ENCODE results near the gene GP1BB.
"Not testable (repeated sequence)": the region's sequence is repeated elsewhere in the genome, so short reads cannot be mapped to it uniquely, and the experiment has no call there.

The GP1BB gene

GRCh38 chr22:19693981-19694670 lies 29.2 kb upstream of the GP1BB start:
- Histone ChIP-seq H3K36me3 (ENCODE audit: control insufficient read depth, insufficient read depth, low read length) (no peaks in the 10 kb centered on the region), H3K4me1 (ENCODE audit: control insufficient read depth, insufficient read depth, low read length, poor library complexity, severe bottlenecking) (no peaks in the 10 kb centered on the region), H3K27me3 (replicated peaks; ENCODE audit: control insufficient read depth, insufficient read depth, low read length, poor library complexity, severe bottlenecking) (no peaks in the 10 kb centered on the region), H3K4me3 (ENCODE audit: insufficient read depth, low read depth, low read length, poor library complexity, severe bottlenecking) (no peak overlapping the region), H3K27ac (ENCODE audit: insufficient read depth, low read length, poor library complexity, severe bottlenecking) (no peak overlapping the region), H3K9me3 (ENCODE audit: control insufficient read depth, low read length) (no peaks in the 10 kb centered on the region)
- no peak for DNase-seq

- H3K27ac ChIP-seq (ENCODE audit: insufficient read depth, low read length, poor library complexity, severe bottlenecking) = no peak overlapping the region
- no peaks in the 10 kb centered on the region for H3K27me3 ChIP-seq (replicated peaks; ENCODE audit: control insufficient read depth, insufficient read depth, low read length, poor library complexity, severe bottlenecking)
- H3K4me1 ChIP-seq (ENCODE audit: control insufficient read depth, insufficient read depth, low read length, poor library complexity, severe bottlenecking) = no peaks in the 10 kb centered on the region
- no peak overlapping the region for H3K4me3 ChIP-seq (ENCODE audit: insufficient read depth, low read depth, low read length, poor library complexity, severe bottlenecking)
- no peaks in the 10 kb centered on the region for H3K9me3 ChIP-seq (ENCODE audit: control insufficient read depth, low read length)
- DNase-seq = no peak
- H3K36me3 ChIP-seq (ENCODE audit: control insufficient read depth, insufficient read depth, low read length) = no peaks in the 10 kb centered on the region
Measured at GRCh38 chr22:19694696-19695095, 28.6 kb upstream of the GP1BB start.

GRCh38 chr22:19696504-19697276 lies 26.6 kb upstream of the GP1BB start:
- H3K27ac ChIP-seq (ENCODE audit: insufficient read depth, low read length, poor library complexity, severe bottlenecking) = no peak overlapping the region
- H3K4me3 ChIP-seq (ENCODE audit: insufficient read depth, low read depth, low read length, poor library complexity, severe bottlenecking) = no peak overlapping the region
- no peaks in the 10 kb centered on the region for H3K4me1 ChIP-seq (ENCODE audit: control insufficient read depth, insufficient read depth, low read length, poor library complexity, severe bottlenecking)
- no peak for DNase-seq
- H3K27me3 ChIP-seq (replicated peaks; ENCODE audit: control insufficient read depth, insufficient read depth, low read length, poor library complexity, severe bottlenecking) = no peaks in the 10 kb centered on the region
- H3K9me3 ChIP-seq (ENCODE audit: control insufficient read depth, low read length) = no peaks in the 10 kb centered on the region
- H3K36me3 ChIP-seq (ENCODE audit: control insufficient read depth, insufficient read depth, low read length) = no peaks in the 10 kb centered on the region

GRCh38 chr22:19697871-19698270 lies 25.5 kb upstream of the GP1BB start:
- H3K4me1 ChIP-seq (ENCODE audit: control insufficient read depth, insufficient read depth, low read length, poor library complexity, severe bottlenecking); H3K4me3 ChIP-seq (ENCODE audit: insufficient read depth, low read depth, low read length, poor library complexity, severe bottlenecking); DNase-seq; H3K36me3 ChIP-seq (ENCODE audit: control insufficient read depth, insufficient read depth, low read length); H3K27ac ChIP-seq (ENCODE audit: insufficient read depth, low read length, poor library complexity, severe bottlenecking); H3K27me3 ChIP-seq (replicated peaks; ENCODE audit: control insufficient read depth, insufficient read depth, low read length, poor library complexity, severe bottlenecking); H3K9me3 ChIP-seq (ENCODE audit: control insufficient read depth, low read length): not testable (repeated sequence)

GRCh38 chr22:19700790-19701419 lies 22.4 kb upstream of the GP1BB start:
- Histone ChIP-seq H3K9me3 (ENCODE audit: control insufficient read depth, low read length) (no peaks in the 10 kb centered on the region), H3K4me1 (ENCODE audit: control insufficient read depth, insufficient read depth, low read length, poor library complexity, severe bottlenecking) (no peaks in the 10 kb centered on the region), H3K4me3 (ENCODE audit: insufficient read depth, low read depth, low read length, poor library complexity, severe bottlenecking) (no peak overlapping the region), H3K36me3 (ENCODE audit: control insufficient read depth, insufficient read depth, low read length) (no peaks in the 10 kb centered on the region), H3K27ac (ENCODE audit: insufficient read depth, low read length, poor library complexity, severe bottlenecking) (no peak overlapping the region), H3K27me3 (replicated peaks; ENCODE audit: control insufficient read depth, insufficient read depth, low read length, poor library complexity, severe bottlenecking) (no peaks in the 10 kb centered on the region)
- DNase-seq = no peak

- Histone ChIP-seq H3K27me3 (replicated peaks; ENCODE audit: control insufficient read depth, insufficient read depth, low read length, poor library complexity, severe bottlenecking) (no peaks in the 10 kb centered on the region), H3K4me1 (ENCODE audit: control insufficient read depth, insufficient read depth, low read length, poor library complexity, severe bottlenecking) (no peaks in the 10 kb centered on the region), H3K27ac (ENCODE audit: insufficient read depth, low read length, poor library complexity, severe bottlenecking) (no peak overlapping the region), H3K36me3 (ENCODE audit: control insufficient read depth, insufficient read depth, low read length) (no peaks in the 10 kb centered on the region), H3K9me3 (ENCODE audit: control insufficient read depth, low read length) (no peaks in the 10 kb centered on the region), H3K4me3 (ENCODE audit: insufficient read depth, low read depth, low read length, poor library complexity, severe bottlenecking) (no peak overlapping the region)
- DNase-seq = no peak
Measured at GRCh38 chr22:19701420-19702145, 21.8 kb upstream of the GP1BB start.

- no peaks in the 10 kb centered on the region for H3K4me1 ChIP-seq (ENCODE audit: control insufficient read depth, insufficient read depth, low read length, poor library complexity, severe bottlenecking)
- no peak overlapping the region for H3K4me3 ChIP-seq (ENCODE audit: insufficient read depth, low read depth, low read length, poor library complexity, severe bottlenecking)
- H3K27me3 ChIP-seq (replicated peaks; ENCODE audit: control insufficient read depth, insufficient read depth, low read length, poor library complexity, severe bottlenecking) = no peaks in the 10 kb centered on the region
- H3K9me3 ChIP-seq (ENCODE audit: control insufficient read depth, low read length) = no peaks in the 10 kb centered on the region
- no peaks in the 10 kb centered on the region for H3K36me3 ChIP-seq (ENCODE audit: control insufficient read depth, insufficient read depth, low read length)
- no peak for DNase-seq
- no peak overlapping the region for H3K27ac ChIP-seq (ENCODE audit: insufficient read depth, low read length, poor library complexity, severe bottlenecking)
Measured at GRCh38 chr22:19703869-19704268, 19.5 kb upstream of the GP1BB start.

GRCh38 chr22:19704355-19705015 lies 18.9 kb upstream of the GP1BB start:
- Histone ChIP-seq H3K4me1 (ENCODE audit: control insufficient read depth, insufficient read depth, low read length, poor library complexity, severe bottlenecking) (no peaks in the 10 kb centered on the region), H3K4me3 (ENCODE audit: insufficient read depth, low read depth, low read length, poor library complexity, severe bottlenecking) (no peak overlapping the region), H3K27me3 (replicated peaks; ENCODE audit: control insufficient read depth, insufficient read depth, low read length, poor library complexity, severe bottlenecking) (no peaks in the 10 kb centered on the region), H3K27ac (ENCODE audit: insufficient read depth, low read length, poor library complexity, severe bottlenecking) (no peak overlapping the region), H3K9me3 (ENCODE audit: control insufficient read depth, low read length) (no peaks in the 10 kb centered on the region), H3K36me3 (ENCODE audit: control insufficient read depth, insufficient read depth, low read length) (no peaks in the 10 kb centered on the region)
- DNase-seq = no peak

GRCh38 chr22:19705181-19705934 lies 18.0 kb upstream of the GP1BB start:
- DNase-seq = no peak
- Histone ChIP-seq H3K4me3 (ENCODE audit: insufficient read depth, low read depth, low read length, poor library complexity, severe bottlenecking) (no peak overlapping the region), H3K27me3 (replicated peaks; ENCODE audit: control insufficient read depth, insufficient read depth, low read length, poor library complexity, severe bottlenecking) (no peaks in the 10 kb centered on the region), H3K4me1 (ENCODE audit: control insufficient read depth, insufficient read depth, low read length, poor library complexity, severe bottlenecking) (no peaks in the 10 kb centered on the region), H3K27ac (ENCODE audit: insufficient read depth, low read length, poor library complexity, severe bottlenecking) (no peak overlapping the region), H3K36me3 (ENCODE audit: control insufficient read depth, insufficient read depth, low read length) (no peaks in the 10 kb centered on the region), H3K9me3 (ENCODE audit: control insufficient read depth, low read length) (no peaks in the 10 kb centered on the region)
